ENCODE results near the gene PITPNC1.
"Not testable (repeated sequence)": the region's sequence is repeated elsewhere in the genome, so short reads cannot be mapped to it uniquely, and the experiment has no call there.

The PITPNC1 gene

GRCh38 chr17:67576471-67577115 is 199.5 kb downstream of the PITPNC1 start:
- no peak for DNase-seq (ENCODE audit: low read depth, low spot score)

- no peak for DNase-seq (ENCODE audit: low read depth, low spot score)
These were observed 200.5 kb downstream of the PITPNC1 start for GRCh38 chr17:67577429-67578141.

- no peak for DNase-seq (ENCODE audit: low read depth, low spot score)
These were observed 201.0 kb downstream of the PITPNC1 start for GRCh38 chr17:67578142-67578457.

GRCh38 chr17:67578679-67579405 is 201.8 kb downstream of the PITPNC1 start:
- DNase-seq (ENCODE audit: low read depth, low spot score), result not testable (repeated sequence)

GRCh38 chr17:67582673-67583081 is 205.6 kb downstream of the PITPNC1 start:
- no peak for DNase-seq (ENCODE audit: low read depth, low spot score)

GRCh38 chr17:67585077-67585602 is 208.1 kb downstream of the PITPNC1 start:
- no peak for DNase-seq (ENCODE audit: low read depth, low spot score)

GRCh38 chr17:67588326-67588725 is 211.2 kb downstream of the PITPNC1 start:
- no peak for DNase-seq (ENCODE audit: low read depth, low spot score)

GRCh38 chr17:67594115-67594880 is 217.2 kb downstream of the PITPNC1 start:
- DNase-seq (ENCODE audit: low read depth, low spot score), result no peak

- no peak for DNase-seq (ENCODE audit: low read depth, low spot score)
These were observed 223.3 kb downstream of the PITPNC1 start for GRCh38 chr17:67600408-67600807.

GRCh38 chr17:67601897-67602296 is 224.8 kb downstream of the PITPNC1 start:
- no peak for DNase-seq (ENCODE audit: low read depth, low spot score)

- no peak for DNase-seq (ENCODE audit: low read depth, low spot score)
These were observed 225.4 kb downstream of the PITPNC1 start for GRCh38 chr17:67602444-67602843.

GRCh38 chr17:67602974-67603373 is 225.9 kb downstream of the PITPNC1 start:
- no peak for DNase-seq (ENCODE audit: low read depth, low spot score)

- no peak for DNase-seq (ENCODE audit: low read depth, low spot score)
These were observed 228.3 kb downstream of the PITPNC1 start for GRCh38 chr17:67605256-67605912.

- DNase-seq (ENCODE audit: low read depth, low spot score), result no peak
These were observed 229.4 kb downstream of the PITPNC1 start for GRCh38 chr17:67606471-67606870.

GRCh38 chr17:67606896-67607604 is 230.0 kb downstream of the PITPNC1 start:
- DNase-seq (ENCODE audit: low read depth, low spot score), result no peak

GRCh38 chr17:67610061-67610460 is 233.0 kb downstream of the PITPNC1 start:
- no peak for DNase-seq (ENCODE audit: low read depth, low spot score)

GRCh38 chr17:67613961-67614360 is 236.9 kb downstream of the PITPNC1 start:
- no peak for DNase-seq (ENCODE audit: low read depth, low spot score)

GRCh38 chr17:67615011-67615561 is 238.0 kb downstream of the PITPNC1 start:
- no peak for DNase-seq (ENCODE audit: low read depth, low spot score)

- DNase-seq (ENCODE audit: low read depth, low spot score), result no peak
These were observed 238.7 kb downstream of the PITPNC1 start for GRCh38 chr17:67615736-67616135.

- no peak for DNase-seq (ENCODE audit: low read depth, low spot score)
These were observed 240.3 kb downstream of the PITPNC1 start for GRCh38 chr17:67617304-67617899.
